ENCODE results near the gene SEMA4D. TPM values are rescaled to one million over a fixed set of nuclear protein-coding genes. Genes with fewer than 3 reads are reported as not detected.

The SEMA4D gene
- total RNA-seq, 2 donors from 2014 or later = 17.1 to 52.7 TPM

- Histone ChIP-seq H3K36me3 (no peaks in the 10 kb centered on the region), H3K27ac (no peak overlapping the region), H3K4me1 (replicated peaks) (peaks cover 5% of the 10 kb centered on the region), H3K4me3 (no peak overlapping the region), H3K9me3 (no peaks in the 10 kb centered on the region), H3K27me3 (replicated peaks; ENCODE audit: insufficient read depth) (no peaks in the 10 kb centered on the region)
- WGBS = 68% methylated on average over 6 of the region's 6 CpGs
- DNase-seq (ENCODE audit: low spot score) = no peak
- TF ChIP-seq CTCF (IDR thresholded peaks at IDR 0.05) (no peak), POLR2A (IDR thresholded peaks at IDR 0.05) (no peak), POLR2AphosphoS5 (IDR thresholded peaks at IDR 0.05) (no peak)
- intact Hi-C loops (cut with DNase I) = no loop called here
Measured at GRCh38 chr9:89470224-89470839, 27.6 kb downstream of the SEMA4D start.

- H3K4me1 ChIP-seq (replicated peaks) = no peaks in the 10 kb centered on the region
- no peaks in the 10 kb centered on the region for H3K36me3 ChIP-seq
- H3K4me3 ChIP-seq = no peak overlapping the region
- H3K9me3 ChIP-seq = no peaks in the 10 kb centered on the region
- H3K27ac ChIP-seq = no peak overlapping the region
- no peak for DNase-seq (ENCODE audit: low spot score)
- intact Hi-C loops (cut with DNase I) = no loop called here
- no peak for TF ChIP-seq CTCF (IDR thresholded peaks at IDR 0.05)
- no peak for TF ChIP-seq POLR2A (IDR thresholded peaks at IDR 0.05)
- TF ChIP-seq POLR2AphosphoS5 (IDR thresholded peaks at IDR 0.05) = no peak
- no peaks in the 10 kb centered on the region for H3K27me3 ChIP-seq (replicated peaks; ENCODE audit: insufficient read depth)
- WGBS = 36% methylated on average over 1 of the region's 1 CpG
Measured at GRCh38 chr9:89469003-89469402, 28.9 kb downstream of the SEMA4D start.

GRCh38 chr9:89468281-89468960 lies 29.5 kb downstream of the SEMA4D start:
- TF ChIP-seq POLR2AphosphoS5 (IDR thresholded peaks at IDR 0.05) (no peak), POLR2A (IDR thresholded peaks at IDR 0.05) (no peak), CTCF (IDR thresholded peaks at IDR 0.05) (no peak)
- intact Hi-C loops (cut with DNase I) = no loop called here
- Histone ChIP-seq H3K9me3 (no peaks in the 10 kb centered on the region), H3K4me1 (replicated peaks) (no peaks in the 10 kb centered on the region), H3K27ac (no peak overlapping the region), H3K36me3 (no peaks in the 10 kb centered on the region), H3K4me3 (no peak overlapping the region), H3K27me3 (replicated peaks; ENCODE audit: insufficient read depth) (no peaks in the 10 kb centered on the region)
- DNase-seq (ENCODE audit: low spot score) = no peak
- 84% methylated on average over 7 of the region's 7 CpGs for WGBS

GRCh38 chr9:89467278-89467625 lies 30.7 kb downstream of the SEMA4D start:
- TF ChIP-seq CTCF (IDR thresholded peaks at IDR 0.05) = no peak
- TF ChIP-seq POLR2A (IDR thresholded peaks at IDR 0.05) = no peak
- no peak for TF ChIP-seq POLR2AphosphoS5 (IDR thresholded peaks at IDR 0.05)
- no peaks in the 10 kb centered on the region for H3K9me3 ChIP-seq
- H3K27me3 ChIP-seq (replicated peaks; ENCODE audit: insufficient read depth) = no peaks in the 10 kb centered on the region
- H3K36me3 ChIP-seq = no peaks in the 10 kb centered on the region
- no peak overlapping the region for H3K4me3 ChIP-seq
- no peak for DNase-seq (ENCODE audit: low spot score)
- H3K4me1 ChIP-seq (replicated peaks) = no peaks in the 10 kb centered on the region
- no peak overlapping the region for H3K27ac ChIP-seq
- intact Hi-C loops (cut with DNase I) = no loop called here
- WGBS = 87% methylated on average over 4 of the region's 4 CpGs

Measured in prostate gland (tissue), 2 donors.